Muscle of back (tissue), 10 donors: ENCODE data around the gene HPS3. TPM values are rescaled to one million over a fixed set of nuclear protein-coding genes. Genes with fewer than 3 reads are reported as not detected.

ENCODE experiments used
- polyA plus RNA-seq, 10 donors: library from polyadenylated mRNA; unstranded; fragments of 120-200 nt; gene quantifications; one replicate each; pipeline ENCODE4 v1.2.1, GENCODE V29; 2013; ENCODE audit not compliant: insufficient read length in 10 of 10

Gene HPS3
- polyA plus RNA-seq, 10 donors, result 10.8 to 16.4 (median 12.7) TPM

Other genes starting within 250 kb of the HPS3 start
- 10 to 100 TPM; 56.7 to 96.9 (median 84.6) TPM for gene GYG1, start 138.1 kb upstream of the HPS3 start, polyA plus RNA-seq
- gene HLTF, start 43.1 kb upstream of the HPS3 start, polyA plus RNA-seq, result 10 to 100 TPM; 15.2 to 29.2 (median 21.4) TPM
- 1 to 10 TPM in 9 of 10 donors, under 1 TPM in 1; 0.63 to 3.0 (median 2.1) TPM for gene CP, start 92.2 kb downstream of the HPS3 start, polyA plus RNA-seq
- 10 to 100 TPM; 12.1 to 21.0 (median 15.9) TPM for gene TM4SF18, start 204.0 kb downstream of the HPS3 start, polyA plus RNA-seq
- gene TM4SF1, start 248.0 kb downstream of the HPS3 start, polyA plus RNA-seq, result 10 to 100 TPM; 35.7 to 54.8 (median 43.3) TPM